Neural crest cell (in vitro differentiated cells): ENCODE data around the gene DMAC2. TPM values are rescaled to one million over a fixed set of nuclear protein-coding genes. Genes with fewer than 3 reads are reported as not detected.
A peak's percentile ranks its signal among the peaks of the same experiment; 100 is the strongest.

Source experiments
- DNase-seq: peaks from one replicate; pipeline ENCODE4 v3.0.0; 2021; ENCODE audit warnings: low read depth, mixed read lengths, low spot score
- H3K27ac Mint-ChIP-seq: one replicate; pipeline ENCODE4 v1.8.0; 2021; ENCODE audit warnings: mild to moderate bottlenecking, mixed read lengths; ENCODE audit not compliant: unreplicated experiment
- H3K27me3 Mint-ChIP-seq: 2 replicates; pipeline ENCODE4 v1.8.0; 2021; ENCODE audit warnings: low read depth, mild to moderate bottlenecking, mixed read lengths
- H3K36me3 Mint-ChIP-seq: 2 replicates; pipeline ENCODE4 v1.8.0; 2021; ENCODE audit warnings: low read depth, mild to moderate bottlenecking, mixed read lengths
- H3K4me1 Mint-ChIP-seq: 2 replicates; pipeline ENCODE4 v1.8.0; 2021; ENCODE audit warnings: mixed read lengths
- H3K4me3 Mint-ChIP-seq: one replicate; pipeline ENCODE4 v1.8.0; 2021; ENCODE audit warnings: mild to moderate bottlenecking, mixed read lengths
- H3K9me3 Mint-ChIP-seq: 2 replicates; pipeline ENCODE4 v1.8.0; 2021; ENCODE audit warnings: mixed read lengths
- total RNA-seq: library from RNA; stranded (reverse); gene quantifications from 2 replicates; pipeline ENCODE4 v1.2.1, GENCODE V29; 2021
- TF ChIP-seq, protein P1 (sequence below): fragments of 200-600 bp; sonication (generic); conservative IDR thresholded peaks from 2 replicates; pipeline ENCODE4 v1.5.0; 2021; ENCODE audit warnings: antibody characterized with exemption, mild to moderate bottlenecking

DMAC2 gene
- total RNA-seq, 1 donor from 2014 or later = 63.1 TPM

GRCh38 chr19:41399091-41399490, 40.6 kb downstream of the DMAC2 start:
- peak overlapping the region; percentile 10 for H3K27ac Mint-ChIP-seq
- H3K4me3 Mint-ChIP-seq = peak overlapping the region; percentile 97
- H3K27me3 Mint-ChIP-seq = no peaks in the 10 kb centered on the region
- peaks cover 38% of the 10 kb centered on the region for H3K4me1 Mint-ChIP-seq
- no peaks in the 10 kb centered on the region for H3K9me3 Mint-ChIP-seq
- DNase-seq = no peak
- TF ChIP-seq, protein P1, sequence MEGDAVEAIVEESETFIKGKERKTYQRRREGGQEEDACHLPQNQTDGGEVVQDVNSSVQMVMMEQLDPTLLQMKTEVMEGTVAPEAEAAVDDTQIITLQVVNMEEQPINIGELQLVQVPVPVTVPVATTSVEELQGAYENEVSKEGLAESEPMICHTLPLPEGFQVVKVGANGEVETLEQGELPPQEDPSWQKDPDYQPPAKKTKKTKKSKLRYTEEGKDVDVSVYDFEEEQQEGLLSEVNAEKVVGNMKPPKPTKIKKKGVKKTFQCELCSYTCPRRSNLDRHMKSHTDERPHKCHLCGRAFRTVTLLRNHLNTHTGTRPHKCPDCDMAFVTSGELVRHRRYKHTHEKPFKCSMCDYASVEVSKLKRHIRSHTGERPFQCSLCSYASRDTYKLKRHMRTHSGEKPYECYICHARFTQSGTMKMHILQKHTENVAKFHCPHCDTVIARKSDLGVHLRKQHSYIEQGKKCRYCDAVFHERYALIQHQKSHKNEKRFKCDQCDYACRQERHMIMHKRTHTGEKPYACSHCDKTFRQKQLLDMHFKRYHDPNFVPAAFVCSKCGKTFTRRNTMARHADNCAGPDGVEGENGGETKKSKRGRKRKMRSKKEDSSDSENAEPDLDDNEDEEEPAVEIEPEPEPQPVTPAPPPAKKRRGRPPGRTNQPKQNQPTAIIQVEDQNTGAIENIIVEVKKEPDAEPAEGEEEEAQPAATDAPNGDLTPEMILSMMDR = no peak
- no peaks in the 10 kb centered on the region for H3K36me3 Mint-ChIP-seq

DNA sequence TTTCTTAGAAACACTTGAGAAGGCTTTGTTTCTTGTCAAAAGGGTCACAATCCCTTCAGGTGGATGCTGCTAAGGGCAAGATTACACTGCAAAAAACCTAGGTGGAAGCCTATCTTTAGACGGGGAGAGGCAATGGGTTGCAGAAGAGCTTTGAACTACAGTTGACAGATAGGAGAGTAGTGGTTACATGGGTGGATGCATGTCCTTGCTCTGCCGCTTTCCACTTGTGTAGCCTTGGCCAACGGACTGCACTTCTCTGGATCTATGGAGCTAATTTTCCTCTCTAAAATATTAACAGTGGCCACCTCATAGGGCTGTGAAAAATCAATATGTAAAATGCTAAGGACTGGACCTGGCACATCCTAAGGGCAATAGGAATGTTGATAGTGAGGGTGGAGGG, 41.1 kb downstream of the DMAC2 start:
- H3K36me3 Mint-ChIP-seq = no peaks in the 10 kb centered on the region
- H3K9me3 Mint-ChIP-seq = no peaks in the 10 kb centered on the region
- peak overlapping the region; percentile 10 for H3K27ac Mint-ChIP-seq
- no peaks in the 10 kb centered on the region for H3K27me3 Mint-ChIP-seq
- peak overlapping the region; percentile 97 for H3K4me3 Mint-ChIP-seq
- TF ChIP-seq, protein P1 = no peak
- DNase-seq = no peak
- H3K4me1 Mint-ChIP-seq = peaks cover 38% of the 10 kb centered on the region

DNA sequence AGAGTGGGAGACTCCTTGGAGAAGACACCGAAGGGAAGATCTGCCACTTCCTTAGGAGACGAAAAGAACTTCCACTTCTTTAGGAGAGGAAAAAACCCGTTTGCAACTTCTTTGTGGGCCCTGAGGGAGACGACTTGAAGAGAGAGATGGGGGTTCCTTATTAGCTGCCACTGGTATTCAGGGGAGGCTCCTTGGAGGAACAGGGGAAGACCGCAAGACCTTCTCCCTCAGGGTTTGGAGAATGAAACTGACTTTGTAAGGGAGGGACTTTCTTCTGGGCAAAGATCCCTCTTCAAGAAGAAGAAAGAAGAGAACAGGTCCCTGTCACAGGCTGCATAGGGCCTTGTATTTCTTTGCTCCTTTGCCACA, 41.7 kb downstream of the DMAC2 start:
- TF ChIP-seq, protein P1 = no peak
- peaks cover 38% of the 10 kb centered on the region for H3K4me1 Mint-ChIP-seq
- no peaks in the 10 kb centered on the region for H3K9me3 Mint-ChIP-seq
- H3K27ac Mint-ChIP-seq = peak overlapping the region; percentile 100
- no peaks in the 10 kb centered on the region for H3K27me3 Mint-ChIP-seq
- H3K36me3 Mint-ChIP-seq = no peaks in the 10 kb centered on the region
- H3K4me3 Mint-ChIP-seq = peak overlapping the region; percentile 97
- no peak for DNase-seq

- TF ChIP-seq, protein P1 = no peak
- peak within 1 kb of the TSS; percentile 100 for H3K27ac Mint-ChIP-seq
- H3K4me1 Mint-ChIP-seq = peaks cover 38% of the 10 kb centered on the region
- H3K27me3 Mint-ChIP-seq = no peaks in the 10 kb centered on the region
- peak; percentile 96 for DNase-seq
- H3K4me3 Mint-ChIP-seq = peak within 1 kb of the TSS; percentile 97
- no peaks in the 10 kb centered on the region for H3K9me3 Mint-ChIP-seq
- no peaks in the 10 kb centered on the region for H3K36me3 Mint-ChIP-seq
Observed at GRCh38 chr19:41397086-41398049, 42.3 kb downstream of the DMAC2 start, which contains the start of the genes BCKDHA and EXOSC5. Gene BCKDHA, plus strand, starts transcription at chr19:41397818. Its CDS starts 10 bp downstream, at chr19:41397828. Gene EXOSC5, minus strand, starts transcription at chr19:41397359. Its CDS starts 31 bp downstream, at chr19:41397328.

GRCh38 chr19:41395355-41395754, 44.4 kb downstream of the DMAC2 start:
- TF ChIP-seq, protein P1 = no peak
- peak overlapping the region; percentile 70 for H3K27ac Mint-ChIP-seq
- no peaks in the 10 kb centered on the region for H3K27me3 Mint-ChIP-seq
- no peaks in the 10 kb centered on the region for H3K9me3 Mint-ChIP-seq
- H3K4me1 Mint-ChIP-seq = peaks cover 38% of the 10 kb centered on the region
- no peaks in the 10 kb centered on the region for H3K36me3 Mint-ChIP-seq
- DNase-seq = no peak
- peak overlapping the region; percentile 77 for H3K4me3 Mint-ChIP-seq
